ENCODE measurements around the gene POU2F3.
"Not testable (repeated sequence)": the region's sequence is repeated elsewhere in the genome, so short reads cannot be mapped to it uniquely, and the experiment has no call there.

POU2F3 gene

DNA sequence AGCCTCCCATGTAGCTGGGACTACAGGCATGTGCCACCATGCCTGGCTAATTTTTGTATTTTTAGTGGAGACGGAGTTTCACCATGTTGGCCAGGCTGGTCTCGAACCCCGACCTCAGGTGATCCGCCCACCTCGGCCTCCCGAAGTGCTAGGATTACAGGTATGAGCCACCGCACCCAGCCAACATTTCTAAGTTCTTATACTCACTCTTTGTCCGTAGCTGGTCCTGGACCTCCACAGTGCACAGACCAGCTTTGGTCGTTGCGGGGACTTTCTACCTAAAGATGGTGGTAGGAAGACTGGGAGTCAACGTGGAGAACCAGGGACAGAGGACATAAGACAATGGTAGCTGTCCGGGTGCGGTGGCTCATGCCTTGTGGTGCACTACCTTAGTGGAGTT, 13.4 kb downstream of the POU2F3 start:
- DNase-seq (ENCODE audit: low read depth), result not testable (repeated sequence)

DNA sequence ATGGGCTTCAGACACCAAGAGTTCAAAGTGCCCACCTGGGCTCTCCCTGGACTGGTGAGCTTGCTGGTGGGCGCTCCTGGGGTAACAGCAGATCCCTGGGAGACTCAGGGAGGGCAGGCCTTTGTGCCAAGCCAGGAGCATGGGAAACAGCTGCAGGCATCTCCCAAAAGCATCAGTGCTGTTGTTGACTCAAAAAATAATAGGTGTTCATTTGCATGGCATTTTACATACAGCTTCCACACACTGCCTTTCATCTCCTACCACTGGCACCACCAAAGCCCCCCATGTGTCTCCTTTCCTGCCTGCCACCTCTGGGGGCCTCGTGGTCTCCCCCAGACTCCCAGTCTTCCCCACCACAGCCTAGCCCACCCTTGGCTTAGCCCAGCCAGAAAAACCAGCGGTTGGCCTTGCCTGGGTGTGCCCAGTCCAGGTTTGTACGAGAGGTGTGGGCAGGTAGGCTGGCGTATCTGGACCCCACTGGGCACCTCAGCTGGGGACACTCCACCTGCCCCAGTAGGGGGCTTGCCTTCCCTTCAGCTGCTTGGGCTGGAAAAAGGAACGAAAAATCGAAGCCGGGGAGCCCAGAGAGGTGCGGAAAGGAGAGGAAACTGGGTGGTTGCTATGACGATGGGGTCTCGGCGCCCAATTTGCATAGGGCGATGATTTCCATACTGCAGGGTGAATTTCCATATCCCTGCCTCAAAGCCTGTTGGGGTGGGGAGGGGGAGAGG, 15.0 kb downstream of the POU2F3 start:
- no peak for DNase-seq (ENCODE audit: low read depth)

DNA sequence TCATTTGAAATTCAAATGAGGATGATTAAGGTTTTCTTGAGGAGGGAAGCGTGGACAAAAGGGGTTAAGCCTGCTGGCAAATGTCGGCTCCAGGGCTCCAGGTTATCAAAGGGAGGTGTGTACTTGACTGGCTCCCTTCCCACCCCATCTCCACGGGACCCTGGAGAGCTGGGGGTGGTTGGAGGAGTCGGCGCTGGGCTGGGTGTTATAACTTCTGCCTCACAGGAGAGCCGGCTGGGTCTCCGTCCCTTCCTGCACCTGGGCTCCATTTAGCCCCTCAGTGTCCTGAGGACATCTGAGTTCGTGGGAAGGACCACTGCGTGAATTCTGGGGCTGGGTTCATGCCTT, 15.6 kb downstream of the POU2F3 start:
- no peak for DNase-seq (ENCODE audit: low read depth)

DNA sequence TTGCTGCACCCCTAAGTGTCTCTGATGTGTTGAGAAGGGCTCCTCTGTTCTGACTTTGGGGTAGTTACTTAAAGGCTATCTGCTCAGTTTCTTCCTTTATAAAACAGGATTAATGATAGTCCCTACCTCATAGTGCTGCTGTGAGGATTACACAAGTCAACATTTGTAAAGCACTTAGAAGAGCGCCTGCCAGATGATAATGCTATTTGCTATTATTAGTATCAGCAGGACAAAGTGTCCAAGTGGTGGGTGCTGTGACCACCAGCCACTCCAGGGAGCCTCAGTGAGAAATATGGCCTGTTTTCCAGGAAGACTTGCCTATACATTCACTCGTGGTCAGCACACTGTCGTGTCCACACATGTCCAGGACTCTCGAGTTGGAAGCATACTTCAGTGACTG, 16.2 kb downstream of the POU2F3 start:
- DNase-seq (ENCODE audit: low read depth), result no peak

DNA sequence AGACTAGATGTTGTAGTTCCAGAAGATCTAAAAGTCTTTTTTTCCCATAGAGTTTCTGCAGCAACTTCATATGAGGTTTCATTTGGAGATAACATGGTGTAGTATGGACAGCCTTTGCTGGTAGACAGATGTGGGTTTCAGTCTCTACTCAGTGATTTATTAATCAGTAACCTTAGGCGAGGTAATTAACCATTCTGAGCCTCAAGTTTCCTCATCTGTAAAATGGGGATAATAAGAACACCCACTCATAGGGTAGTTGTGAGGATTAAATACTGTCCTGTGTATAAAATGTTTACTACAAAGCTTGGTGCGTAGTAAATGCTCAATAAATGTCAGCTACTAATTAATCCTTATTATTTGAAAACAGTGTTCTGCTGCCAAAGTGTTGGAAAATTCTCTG, 16.8 kb downstream of the POU2F3 start:
- no peak for DNase-seq (ENCODE audit: low read depth)

DNA sequence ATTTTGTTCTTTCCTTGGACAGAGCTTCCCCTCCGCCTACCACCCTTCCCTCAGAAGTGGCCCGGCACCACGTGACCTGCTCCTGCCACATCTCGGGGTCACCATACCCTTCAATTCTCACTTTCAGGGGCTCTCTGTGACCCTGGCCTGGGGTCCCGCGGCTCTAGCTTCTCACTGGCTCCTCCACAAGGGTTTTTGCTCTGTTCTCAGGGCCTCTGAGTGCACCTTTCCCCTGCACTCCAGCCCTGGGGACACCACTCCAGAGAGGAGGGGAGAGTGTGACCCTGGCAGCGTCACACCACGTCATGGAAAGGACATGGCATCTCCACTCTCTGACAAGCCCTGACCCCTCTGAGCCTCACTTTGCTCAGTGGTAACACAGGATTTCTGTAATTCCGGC, 17.4 kb downstream of the POU2F3 start:
- DNase-seq (ENCODE audit: low read depth), result no peak

DNA sequence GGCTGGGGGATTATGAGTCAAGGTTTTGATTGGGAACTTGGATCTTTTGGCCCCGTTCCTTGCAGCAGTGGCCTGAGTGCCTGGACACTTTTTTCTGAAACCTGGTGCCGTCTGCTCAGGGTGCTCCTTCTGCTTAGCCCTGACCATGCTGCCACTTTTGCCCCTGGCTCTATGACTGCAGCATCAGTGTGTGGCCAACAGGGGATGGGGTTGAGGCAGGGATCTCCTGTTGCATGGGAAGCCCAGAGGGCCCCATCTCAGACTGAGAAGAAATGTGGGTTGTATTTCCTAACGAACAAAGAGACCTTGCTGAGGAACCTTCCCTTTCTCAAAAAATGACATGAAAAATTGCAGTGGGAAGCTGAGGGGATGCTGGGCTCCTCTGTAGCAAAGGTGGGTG, 18.7 kb downstream of the POU2F3 start:
- DNase-seq (ENCODE audit: low read depth), result no peak

DNA sequence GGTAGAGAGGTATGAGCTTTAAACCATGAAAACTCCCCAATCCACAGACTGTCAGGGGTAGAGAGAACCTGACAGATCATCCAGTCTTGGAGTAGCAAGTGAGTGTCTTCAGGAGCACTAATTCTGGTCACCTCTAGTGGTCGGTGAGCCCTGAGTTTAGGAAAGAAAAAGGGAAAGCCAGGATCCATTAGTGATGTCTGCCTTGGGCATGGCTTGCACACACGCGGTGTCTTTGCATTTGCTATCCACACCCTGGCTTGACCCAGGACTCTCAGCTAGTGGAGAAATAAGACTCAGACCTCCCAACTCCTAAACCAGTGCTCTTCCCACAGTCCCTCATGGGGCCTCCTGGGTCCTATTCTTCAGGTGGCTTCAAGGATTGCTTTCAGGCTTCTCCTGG, 19.3 kb downstream of the POU2F3 start:
- no peak for DNase-seq (ENCODE audit: low read depth)

DNA sequence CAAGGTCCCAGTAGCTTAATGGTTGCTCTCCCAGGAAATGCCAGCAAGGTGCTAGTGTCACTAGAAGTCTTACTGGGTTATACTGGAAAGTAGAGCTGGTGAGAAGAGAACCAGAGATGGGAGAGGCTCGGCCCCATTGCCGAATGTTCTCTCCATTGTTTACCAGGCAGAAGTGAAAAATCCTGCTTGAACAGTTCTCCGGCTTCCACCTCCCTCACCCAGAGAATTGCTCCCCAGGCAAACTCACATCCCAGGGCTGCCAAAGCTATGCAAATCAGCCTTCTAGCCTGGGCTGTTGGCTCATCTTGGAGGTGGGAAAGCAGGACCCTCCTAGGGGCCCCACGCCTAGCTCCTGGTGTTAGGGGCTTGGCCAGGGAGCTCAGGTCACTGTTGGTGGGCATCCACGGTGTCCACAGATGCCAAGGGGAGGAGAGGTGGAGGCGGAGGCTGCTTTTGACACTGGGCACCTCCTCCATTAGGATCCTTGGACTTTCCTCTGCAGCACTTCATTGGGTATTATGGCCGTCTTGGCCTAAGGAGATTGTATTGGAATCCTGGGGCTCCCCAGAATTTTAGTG, 20.1 kb downstream of the POU2F3 start:
- no peak for DNase-seq (ENCODE audit: low read depth)

DNA sequence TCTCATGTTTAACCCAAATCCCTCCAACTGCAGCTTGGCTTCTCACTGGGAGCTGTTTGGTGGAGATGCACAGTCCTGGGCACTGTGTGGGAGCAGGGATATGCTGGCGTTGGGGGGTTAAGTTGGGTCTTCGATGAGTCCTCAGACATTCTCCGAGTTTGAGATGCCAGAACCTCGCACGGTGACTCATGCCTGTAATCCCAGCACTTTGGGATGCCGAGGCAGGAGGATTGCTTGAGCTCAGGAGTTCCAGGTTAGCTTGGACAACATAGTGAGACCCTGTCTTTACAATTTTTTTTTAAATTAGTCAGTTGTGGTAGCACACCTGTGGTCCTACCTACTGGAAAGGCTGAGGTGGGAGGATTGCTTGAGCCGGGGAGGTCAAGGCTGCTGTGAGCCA, 20.7 kb downstream of the POU2F3 start:
- DNase-seq (ENCODE audit: low read depth), result no peak

DNA sequence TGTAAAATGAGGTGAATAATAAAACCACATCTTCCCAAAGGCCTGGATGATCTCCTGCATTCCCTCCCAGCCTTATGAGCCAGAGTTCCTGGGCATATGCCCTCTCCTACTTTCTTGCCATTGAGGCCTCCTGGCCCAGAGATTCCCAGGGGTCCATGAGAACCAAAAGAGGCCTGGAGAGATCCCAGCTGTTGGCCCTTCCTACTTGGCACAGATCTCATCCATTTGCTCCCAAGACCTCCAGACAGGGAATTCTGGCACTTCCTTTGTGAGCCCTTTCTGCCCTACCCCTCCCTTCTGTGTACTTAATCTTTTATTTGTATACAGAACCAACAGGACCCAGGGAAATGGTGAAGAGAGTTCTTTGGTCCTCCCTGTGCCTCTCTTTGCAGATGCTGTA, 21.4 kb downstream of the POU2F3 start:
- DNase-seq (ENCODE audit: low read depth), result no peak

DNA sequence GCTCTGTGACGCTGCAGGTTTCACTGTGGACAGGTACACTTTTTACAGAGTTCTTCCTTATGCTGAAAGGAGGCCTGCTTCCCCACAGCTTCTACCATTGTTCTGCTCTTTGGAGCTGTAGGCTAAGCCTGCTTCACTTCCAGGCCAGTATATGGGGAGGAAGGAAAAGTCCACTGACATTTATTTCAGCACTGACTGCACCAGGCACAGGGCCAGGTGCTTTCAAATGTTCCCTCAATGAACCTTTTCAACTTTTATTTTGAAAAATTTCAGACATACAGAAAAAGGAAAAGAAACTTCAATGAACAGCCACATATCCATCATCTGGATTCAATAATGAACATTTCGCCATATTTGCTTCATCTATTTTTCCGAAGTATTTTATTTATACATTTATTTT, 22.0 kb downstream of the POU2F3 start:
- no peak for DNase-seq (ENCODE audit: low read depth)

DNA sequence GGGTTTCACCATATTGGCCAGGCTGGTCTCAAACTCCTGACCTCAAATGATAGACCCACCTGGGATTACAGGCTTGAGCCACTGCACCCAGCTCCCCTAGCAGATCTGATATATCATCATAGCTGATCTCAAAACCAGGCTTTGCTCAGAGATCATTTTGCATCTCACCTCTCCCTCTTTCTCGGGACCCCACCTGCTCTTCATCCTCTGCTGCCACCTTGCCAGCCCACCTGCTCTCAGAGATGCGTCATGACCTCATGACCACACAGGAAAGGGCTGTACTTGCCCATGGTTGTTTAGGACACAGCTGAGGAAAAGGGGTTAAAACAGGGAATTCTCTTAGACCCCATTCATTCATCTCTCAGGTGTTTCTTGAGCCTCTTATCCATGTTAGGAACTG, 27.4 kb downstream of the POU2F3 start:
- DNase-seq (ENCODE audit: low read depth), result no peak

DNA sequence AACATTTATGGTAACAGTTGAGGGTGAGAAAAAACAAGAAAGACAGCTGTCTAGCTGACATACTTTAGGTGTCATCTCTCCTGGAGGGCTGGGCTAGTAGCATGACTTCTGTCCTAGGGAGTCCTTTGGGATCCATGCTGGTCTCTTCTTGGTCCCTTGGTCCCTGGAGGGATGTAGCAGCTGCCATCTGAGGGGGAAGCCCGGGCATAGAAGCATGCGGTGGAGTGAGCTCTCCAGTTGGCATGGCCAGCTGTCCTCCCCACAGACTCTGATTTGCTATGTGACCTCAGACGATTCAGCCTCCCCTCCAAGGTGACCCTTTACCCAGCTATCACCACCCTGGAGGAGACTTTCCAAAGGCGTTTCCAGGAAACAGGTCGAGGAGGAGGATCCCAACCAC, 28.7 kb downstream of the POU2F3 start:
- no peak for DNase-seq (ENCODE audit: low read depth)

DNA sequence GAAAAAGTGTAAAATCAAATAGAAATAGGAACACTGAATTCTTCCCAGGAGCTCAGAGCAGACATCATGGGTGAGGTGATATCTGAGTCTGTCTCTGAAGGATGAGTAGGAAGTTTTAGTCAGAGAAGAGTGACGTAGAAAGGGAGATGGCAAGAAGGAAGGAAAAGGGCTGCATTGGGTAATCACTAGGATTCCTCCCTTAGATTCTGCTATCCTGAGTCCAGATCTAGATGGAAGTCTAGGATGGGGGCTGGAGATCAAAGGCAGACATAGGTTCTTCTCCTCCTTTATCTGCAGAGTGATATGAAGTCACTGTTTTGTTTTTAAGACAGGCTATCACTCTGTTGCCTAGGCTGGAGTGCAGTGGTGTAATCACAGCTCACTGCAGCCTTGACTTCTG, 30.4 kb downstream of the POU2F3 start:
- no peak for DNase-seq (ENCODE audit: low read depth)

DNA sequence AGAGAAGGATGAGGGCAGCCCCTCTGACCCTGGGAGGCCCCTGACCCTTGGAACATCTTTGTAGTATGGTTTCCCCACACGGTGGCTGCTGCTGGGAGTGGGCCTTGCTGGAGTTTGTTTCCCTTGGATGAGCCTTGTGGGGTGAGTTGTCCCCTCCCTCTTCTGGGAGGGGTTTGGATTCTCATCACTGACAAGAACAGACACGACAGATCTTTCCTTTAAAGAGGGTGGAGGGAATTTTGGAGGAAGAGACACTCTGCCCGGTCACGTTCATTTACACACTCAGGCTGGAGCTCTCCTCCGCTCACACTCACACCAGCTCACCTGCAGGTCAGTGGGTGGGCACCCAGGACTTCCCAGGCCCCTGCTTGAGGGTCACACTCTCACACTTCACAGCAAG, 31.7 kb downstream of the POU2F3 start:
- no peak for DNase-seq (ENCODE audit: low read depth)

DNA sequence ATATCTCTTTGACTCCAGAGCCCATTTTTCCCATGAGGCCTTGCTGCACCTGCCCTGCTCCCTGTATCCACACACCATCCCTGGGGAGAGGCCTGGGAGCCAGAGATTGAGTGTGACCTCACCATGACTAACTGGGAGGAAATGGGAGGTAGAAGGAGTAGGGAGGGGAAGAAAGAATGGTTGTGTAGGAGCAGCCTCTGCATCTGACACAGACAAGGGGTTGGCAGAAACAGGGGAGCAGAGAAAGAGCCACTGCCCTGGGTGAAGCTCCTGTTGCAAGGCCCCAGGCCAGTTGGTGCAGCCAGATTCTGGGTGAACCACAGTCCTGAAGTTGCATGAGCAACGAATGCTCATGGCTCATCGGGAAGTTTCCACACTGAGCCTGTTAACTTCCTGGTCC, 32.4 kb downstream of the POU2F3 start:
- DNase-seq (ENCODE audit: low read depth), result no peak

DNA sequence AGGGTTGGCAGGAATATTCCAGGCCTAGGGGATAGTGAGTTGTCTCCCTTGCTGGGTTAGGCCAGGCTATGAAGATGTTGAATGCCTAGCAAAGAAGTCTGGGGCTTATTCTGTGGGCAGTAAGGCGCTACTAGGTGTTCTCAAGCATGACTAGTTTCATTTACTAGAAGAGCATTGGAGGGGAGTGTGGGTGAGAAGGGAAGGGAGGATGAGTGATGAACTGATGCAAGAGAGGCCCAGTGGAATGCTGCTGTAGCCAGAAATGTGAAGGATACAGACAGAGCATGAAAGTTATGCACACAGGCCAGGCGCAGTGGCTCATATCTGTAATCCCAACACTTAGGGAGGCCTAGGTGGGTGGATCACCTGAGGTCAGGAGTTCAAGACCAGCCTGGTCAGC, 33.5 kb downstream of the POU2F3 start:
- DNase-seq (ENCODE audit: low read depth), result no peak

DNA sequence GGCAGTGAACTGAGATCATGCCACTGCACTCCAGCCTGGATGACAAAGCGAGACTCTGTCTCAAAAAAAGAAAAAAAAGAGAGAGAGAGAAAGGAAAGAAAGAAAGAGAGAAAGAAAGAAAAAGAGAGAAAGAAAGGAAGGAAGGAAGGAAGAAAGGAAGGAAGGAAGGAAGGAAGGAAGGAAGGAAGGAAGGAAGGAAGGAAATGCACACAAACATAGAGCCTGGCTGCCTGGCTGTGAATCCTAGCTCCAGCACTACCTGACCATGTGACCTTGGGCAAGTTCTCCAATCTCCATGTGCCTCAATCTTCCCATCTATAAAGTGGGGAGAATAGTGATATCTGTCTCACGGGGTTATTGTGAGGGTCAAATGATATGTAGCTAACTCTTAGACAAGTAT, 34.0 kb downstream of the POU2F3 start:
- not testable (repeated sequence) for DNase-seq (ENCODE audit: low read depth)

DNA sequence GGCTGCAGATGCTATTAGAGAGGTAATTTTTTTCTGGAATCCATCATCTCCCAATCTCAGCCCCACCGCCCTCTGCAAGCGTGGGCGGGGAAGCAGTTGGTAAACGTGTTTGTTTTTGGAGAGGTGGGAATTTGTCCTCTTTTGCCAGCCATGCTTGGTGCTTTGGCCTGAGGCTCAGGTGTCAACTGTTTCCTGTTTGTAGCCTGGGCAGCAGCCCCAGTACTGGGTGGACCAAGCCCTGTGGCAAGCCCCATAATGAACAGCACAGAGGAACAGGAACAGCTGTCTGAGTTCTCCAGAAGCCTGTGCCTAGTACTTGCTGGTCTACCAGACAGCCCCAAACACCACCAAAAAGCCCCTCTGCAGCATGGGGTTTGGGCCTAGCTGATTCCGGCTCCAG, 39.6 kb downstream of the POU2F3 start:
- no peak for DNase-seq (ENCODE audit: low read depth)

DNA sequence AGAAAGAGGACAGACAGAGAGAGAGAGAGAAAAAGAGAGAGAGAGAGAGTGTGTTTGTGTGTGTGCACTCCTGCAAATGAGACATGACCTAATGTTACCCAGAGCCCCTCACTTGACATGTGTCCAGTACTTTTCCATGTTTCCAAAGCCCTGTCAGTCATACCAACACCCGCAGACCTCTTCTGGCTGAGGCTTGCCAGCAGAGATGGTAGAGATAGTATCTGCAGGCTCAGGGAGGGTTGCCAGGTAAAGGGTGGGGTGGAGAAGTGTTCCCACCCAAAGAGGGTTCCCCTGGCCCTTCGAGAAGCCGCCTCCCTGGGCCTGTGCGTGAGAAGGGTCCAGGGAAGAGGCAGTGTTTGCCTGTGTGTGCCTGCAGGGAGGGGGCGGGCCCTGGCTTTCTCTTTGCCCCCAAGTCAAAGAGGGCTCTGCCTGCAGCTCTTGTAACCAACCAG, 40.7 kb downstream of the POU2F3 start:
- DNase-seq (ENCODE audit: low read depth), result no peak

DNA sequence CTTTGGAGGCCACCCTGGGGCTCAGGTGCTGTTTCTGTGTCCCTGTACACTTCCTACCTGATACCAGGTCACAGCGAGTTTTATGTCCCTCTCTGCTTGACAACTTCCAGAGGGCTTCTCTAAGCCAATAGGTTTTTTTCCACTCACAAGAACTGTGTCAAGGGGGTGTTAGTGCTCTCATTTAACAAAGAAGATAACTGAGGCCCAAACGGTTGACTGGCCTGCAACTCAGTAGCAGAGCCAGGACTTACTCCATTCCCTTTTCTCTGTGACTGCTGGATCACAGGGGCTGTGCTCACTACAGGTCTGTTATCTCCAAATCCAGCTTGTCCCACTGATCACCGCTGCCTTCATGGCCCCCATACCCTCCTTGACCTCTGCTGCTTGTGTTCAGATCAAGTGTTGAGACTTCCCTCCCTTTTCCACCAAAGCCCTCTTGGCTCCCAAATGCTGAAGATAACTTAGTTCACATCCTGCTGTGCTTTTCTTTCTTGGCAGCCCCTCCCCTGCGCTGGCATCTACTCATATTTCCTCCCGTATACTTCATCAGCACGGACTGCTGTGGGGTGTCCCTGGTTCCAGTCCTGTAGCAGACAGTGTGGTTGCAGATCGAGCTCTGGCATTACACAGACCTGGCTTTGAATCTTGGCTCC, 41.3 kb downstream of the POU2F3 start:
- DNase-seq (ENCODE audit: low read depth), result no peak

DNA sequence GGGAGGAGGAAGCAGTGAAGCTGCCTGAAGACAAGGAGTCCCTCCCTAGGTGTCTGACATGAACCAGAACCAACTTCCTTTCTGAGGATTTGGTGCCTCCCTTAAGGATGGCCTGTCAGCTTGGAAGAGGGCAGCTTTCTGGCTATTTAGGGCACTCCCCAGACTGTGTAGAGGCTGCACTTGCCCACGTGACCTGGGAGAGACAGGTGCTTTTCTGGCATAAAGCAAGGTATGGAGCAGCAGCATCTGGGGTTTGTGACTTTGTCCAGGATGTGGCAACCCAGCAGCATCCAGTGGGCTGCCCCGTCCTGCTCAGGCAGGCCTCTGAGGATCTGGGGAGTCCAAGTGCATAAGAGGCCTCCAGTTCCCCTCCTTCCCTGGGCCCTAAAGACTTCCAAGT, 43.2 kb downstream of the POU2F3 start:
- no peak for DNase-seq (ENCODE audit: low read depth)

DNA sequence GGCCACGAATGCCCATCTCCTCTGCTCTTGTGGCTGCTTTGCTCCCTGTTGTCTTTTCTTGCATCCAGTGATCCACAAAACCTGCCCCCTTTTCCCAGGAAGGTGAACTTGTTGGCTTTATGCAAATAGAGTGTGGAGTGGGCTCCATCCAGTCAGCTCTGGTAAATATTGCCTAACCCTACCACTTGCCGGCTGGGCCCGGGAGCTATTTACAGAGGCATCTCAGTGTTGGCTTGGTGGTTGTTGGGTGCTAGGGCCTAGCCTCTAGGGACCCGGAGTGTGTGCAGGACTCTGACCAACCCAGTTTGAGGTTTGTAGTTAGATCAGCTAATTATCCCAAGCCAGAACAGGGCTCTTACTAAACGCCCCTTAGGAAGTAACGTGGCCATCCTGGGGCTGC, 44.3 kb downstream of the POU2F3 start:
- DNase-seq (ENCODE audit: low read depth), result no peak

Measured in activated T-cell treated with anti-CD3 and anti-CD28 coated beads for 48 hours (primary cell).